ENCODE measurements around the gene LNPEP. TPM values are rescaled to one million over a fixed set of nuclear protein-coding genes. Genes with fewer than 3 reads are reported as not detected.

LNPEP gene
- total and polyA plus RNA-seq, 2 of the 13 experiments (the other 11 are each of a cell fraction or from before 2014, with no cell fraction given), result 8.0 to 16.9 TPM

DNA sequence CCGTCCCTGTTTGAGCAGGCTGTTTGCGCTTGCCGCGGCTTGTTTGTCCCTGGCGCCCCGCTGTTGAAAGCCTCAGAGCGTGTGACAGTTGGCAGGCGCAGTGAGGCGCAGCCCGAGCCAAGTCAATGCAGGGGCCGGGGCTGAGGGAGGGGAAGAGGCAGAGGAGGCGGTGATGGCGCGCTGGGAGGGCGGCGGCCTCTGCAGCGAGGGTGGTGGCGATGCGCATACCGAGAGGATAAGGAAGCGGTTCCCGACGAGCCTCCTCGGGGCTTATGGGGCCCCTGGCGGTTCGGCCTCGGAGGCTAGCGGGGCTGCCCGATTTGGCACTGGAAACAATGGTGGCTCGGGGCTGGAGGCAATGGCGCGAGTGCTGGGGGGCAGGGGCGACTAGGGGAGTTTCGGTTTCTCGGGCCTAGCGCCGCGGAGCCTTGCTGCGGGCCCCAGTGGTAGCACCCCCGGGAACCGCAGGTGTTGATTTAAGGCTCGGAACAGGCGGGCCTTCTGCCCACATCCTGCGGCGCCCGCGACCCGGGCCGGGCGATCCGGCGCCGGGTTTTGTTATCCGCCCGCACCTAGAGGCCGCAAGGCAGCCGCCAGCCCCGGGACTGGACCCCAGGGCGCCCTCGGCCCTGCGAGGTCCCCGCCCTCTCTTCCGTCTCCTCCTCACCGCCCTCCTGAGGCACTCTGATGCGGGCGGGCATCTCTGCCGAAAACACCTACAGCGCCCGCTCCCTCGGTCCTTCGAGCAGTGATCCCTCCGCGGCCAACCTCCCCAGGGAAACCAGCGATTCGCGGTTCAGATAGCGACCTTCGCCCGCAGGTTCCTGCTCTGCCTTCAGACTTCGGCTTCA, 947 bp upstream of the LNPEP start (continued):
- TF ChIP-seq KDM1A (CRISPR knock-in tag; IDR thresholded peaks at IDR 0.05) (0 out of 2 replicates have a peak, but pooled peaks have one; percentile 8), MYNN (CRISPR knock-in tag; IDR thresholded peaks at IDR 0.05; ENCODE audit: low read depth) (no peak), ZNF660 (CRISPR knock-in tag; IDR thresholded peaks at IDR 0.05; ENCODE audit: borderline replicate concordance, low read depth) (no peak), ZNF274 (CRISPR knock-in tag; IDR thresholded peaks at IDR 0.05) (no peak), HES4 (CRISPR knock-in tag; IDR thresholded peaks at IDR 0.05; ENCODE audit: borderline replicate concordance) (no peak; the same call in 1 of the 2 replicates), KLF9 (CRISPR knock-in tag; IDR thresholded peaks at IDR 0.05; ENCODE audit: low read depth) (peak; percentile 30; the same call in 1 of the 2 replicates), TBX2 (CRISPR knock-in tag; IDR thresholded peaks at IDR 0.05; ENCODE audit: borderline replicate concordance) (peak; percentile 87), PHF20 (CRISPR knock-in tag; IDR thresholded peaks at IDR 0.05) (peak; percentile 47), ADNP (CRISPR knock-in tag; IDR thresholded peaks at IDR 0.05) (no peak), SMYD3 (CRISPR knock-in tag; IDR thresholded peaks at IDR 0.05) (peak; percentile 64), XBP1 (CRISPR knock-in tag; IDR thresholded peaks at IDR 0.05) (0 out of 2 replicates have a peak, but pooled peaks have one; percentile 11), ZFY (CRISPR knock-in tag; IDR thresholded peaks at IDR 0.05) (peak; percentile 92)
- TF ChIP-seq, protein P1, sequence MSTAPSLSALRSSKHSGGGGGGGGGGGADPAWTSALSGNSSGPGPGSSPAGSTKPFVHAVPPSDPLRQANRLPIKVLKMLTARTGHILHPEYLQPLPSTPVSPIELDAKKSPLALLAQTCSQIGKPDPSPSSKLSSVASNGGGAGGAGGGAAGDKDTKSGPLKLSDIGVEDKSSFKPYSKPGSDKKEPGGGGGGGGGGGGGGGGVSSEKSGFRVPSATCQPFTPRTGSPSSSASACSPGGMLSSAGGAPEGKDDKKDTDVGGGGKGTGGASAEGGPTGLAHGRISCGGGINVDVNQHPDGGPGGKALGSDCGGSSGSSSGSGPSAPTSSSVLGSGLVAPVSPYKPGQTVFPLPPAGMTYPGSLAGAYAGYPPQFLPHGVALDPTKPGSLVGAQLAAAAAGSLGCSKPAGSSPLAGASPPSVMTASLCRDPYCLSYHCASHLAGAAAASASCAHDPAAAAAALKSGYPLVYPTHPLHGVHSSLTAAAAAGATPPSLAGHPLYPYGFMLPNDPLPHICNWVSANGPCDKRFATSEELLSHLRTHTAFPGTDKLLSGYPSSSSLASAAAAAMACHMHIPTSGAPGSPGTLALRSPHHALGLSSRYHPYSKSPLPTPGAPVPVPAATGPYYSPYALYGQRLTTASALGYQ (CRISPR knock-in tag; IDR thresholded peaks at IDR 0.05), result peak; percentile 61
- TF ChIP-seq, protein P2, sequence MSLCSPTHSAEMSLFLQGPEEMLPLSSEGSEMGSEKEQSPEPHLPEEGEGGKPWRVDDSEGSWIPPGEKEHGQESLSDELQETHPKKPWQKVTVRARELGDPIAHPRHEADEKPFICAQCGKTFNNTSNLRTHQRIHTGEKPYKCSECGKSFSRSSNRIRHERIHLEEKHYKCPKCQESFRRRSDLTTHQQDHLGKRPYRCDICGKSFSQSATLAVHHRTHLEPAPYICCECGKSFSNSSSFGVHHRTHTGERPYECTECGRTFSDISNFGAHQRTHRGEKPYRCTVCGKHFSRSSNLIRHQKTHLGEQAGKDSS (CRISPR knock-in tag; IDR thresholded peaks at IDR 0.05; ENCODE audit: borderline replicate concordance, low read depth), result peak; percentile 80; the same call in 1 of the 2 replicates
- TF ChIP-seq, protein P3, sequence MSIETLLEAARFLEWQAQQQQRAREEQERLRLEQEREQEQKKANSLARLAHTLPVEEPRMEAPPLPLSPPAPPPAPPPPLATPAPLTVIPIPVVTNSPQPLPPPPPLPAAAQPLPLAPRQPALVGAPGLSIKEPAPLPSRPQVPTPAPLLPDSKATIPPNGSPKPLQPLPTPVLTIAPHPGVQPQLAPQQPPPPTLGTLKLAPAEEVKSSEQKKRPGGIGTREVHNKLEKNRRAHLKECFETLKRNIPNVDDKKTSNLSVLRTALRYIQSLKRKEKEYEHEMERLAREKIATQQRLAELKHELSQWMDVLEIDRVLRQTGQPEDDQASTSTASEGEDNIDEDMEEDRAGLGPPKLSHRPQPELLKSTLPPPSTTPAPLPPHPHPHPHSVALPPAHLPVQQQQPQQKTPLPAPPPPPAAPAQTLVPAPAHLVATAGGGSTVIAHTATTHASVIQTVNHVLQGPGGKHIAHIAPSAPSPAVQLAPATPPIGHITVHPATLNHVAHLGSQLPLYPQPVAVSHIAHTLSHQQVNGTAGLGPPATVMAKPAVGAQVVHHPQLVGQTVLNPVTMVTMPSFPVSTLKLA (IDR thresholded peaks at IDR 0.05), result peak; percentile 44
- TF ChIP-seq, protein P4, sequence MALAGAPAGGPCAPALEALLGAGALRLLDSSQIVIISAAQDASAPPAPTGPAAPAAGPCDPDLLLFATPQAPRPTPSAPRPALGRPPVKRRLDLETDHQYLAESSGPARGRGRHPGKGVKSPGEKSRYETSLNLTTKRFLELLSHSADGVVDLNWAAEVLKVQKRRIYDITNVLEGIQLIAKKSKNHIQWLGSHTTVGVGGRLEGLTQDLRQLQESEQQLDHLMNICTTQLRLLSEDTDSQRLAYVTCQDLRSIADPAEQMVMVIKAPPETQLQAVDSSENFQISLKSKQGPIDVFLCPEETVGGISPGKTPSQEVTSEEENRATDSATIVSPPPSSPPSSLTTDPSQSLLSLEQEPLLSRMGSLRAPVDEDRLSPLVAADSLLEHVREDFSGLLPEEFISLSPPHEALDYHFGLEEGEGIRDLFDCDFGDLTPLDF (CRISPR knock-in tag; IDR thresholded peaks at IDR 0.05), result peak; percentile 79
- TF ChIP-seq, protein P5, sequence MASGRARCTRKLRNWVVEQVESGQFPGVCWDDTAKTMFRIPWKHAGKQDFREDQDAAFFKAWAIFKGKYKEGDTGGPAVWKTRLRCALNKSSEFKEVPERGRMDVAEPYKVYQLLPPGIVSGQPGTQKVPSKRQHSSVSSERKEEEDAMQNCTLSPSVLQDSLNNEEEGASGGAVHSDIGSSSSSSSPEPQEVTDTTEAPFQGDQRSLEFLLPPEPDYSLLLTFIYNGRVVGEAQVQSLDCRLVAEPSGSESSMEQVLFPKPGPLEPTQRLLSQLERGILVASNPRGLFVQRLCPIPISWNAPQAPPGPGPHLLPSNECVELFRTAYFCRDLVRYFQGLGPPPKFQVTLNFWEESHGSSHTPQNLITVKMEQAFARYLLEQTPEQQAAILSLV (CRISPR knock-in tag; IDR thresholded peaks at IDR 0.05; ENCODE audit: borderline replicate concordance), result no peak
- TF ChIP-seq, protein P6, sequence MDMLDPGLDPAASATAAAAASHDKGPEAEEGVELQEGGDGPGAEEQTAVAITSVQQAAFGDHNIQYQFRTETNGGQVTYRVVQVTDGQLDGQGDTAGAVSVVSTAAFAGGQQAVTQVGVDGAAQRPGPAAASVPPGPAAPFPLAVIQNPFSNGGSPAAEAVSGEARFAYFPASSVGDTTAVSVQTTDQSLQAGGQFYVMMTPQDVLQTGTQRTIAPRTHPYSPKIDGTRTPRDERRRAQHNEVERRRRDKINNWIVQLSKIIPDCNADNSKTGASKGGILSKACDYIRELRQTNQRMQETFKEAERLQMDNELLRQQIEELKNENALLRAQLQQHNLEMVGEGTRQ (IDR thresholded peaks at IDR 0.05; ENCODE audit: low read depth, low read length), result no peak
- TF ChIP-seq, protein P6 (CRISPR knock-in tag; IDR thresholded peaks at IDR 0.05; ENCODE audit: borderline replicate concordance), result no peak

Data from HepG2 (cell line).